HG02852 (cell line): ENCODE data around the gene SPOCK3.

Experiments used
- ATAC-seq: cut with Tn5 transposase; IDR thresholded peaks from one replicate; pipeline ENCODE4 v1.9.1; 2021; ENCODE audit warnings: mild to moderate bottlenecking, moderate library complexity; ENCODE audit not compliant: unreplicated experiment

Gene SPOCK3

DNA sequence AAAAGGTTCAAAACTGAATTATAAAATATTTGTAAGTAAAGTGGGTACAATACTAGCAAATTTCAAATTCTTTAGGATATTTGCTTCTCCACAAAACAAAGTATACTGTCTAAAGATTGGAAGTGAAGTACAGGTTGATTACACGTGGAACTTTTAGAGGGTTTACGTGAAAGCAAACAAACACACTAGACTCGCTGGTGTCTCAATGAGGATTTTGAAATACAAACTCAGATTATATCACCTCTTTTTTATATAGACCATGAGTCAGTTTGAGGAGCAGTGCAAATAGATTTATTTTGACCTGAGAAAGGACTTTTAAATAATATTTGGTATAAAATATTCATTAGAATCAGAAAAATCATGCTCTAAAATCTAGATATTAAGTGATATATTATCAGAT, 185.0 kb downstream of the SPOCK3 start:
- no peak for ATAC-seq

DNA sequence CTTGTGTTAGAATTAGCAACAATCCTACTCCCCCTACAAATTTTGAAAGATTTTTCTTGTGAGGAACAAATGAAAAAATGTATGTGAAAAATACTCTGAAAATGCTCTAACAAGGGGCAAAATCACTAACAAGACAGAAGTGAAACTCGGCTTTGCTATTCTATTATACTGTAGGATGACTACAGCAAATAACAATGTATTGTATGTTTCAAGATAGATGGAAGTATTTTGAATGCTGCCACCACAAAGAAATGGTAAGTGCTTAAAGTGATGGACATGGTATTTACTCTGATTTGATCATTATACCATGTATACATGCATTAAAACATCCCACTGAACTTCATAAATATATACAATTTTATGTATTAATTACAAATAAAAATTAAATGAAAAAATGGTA, 192.8 kb downstream of the SPOCK3 start:
- ATAC-seq, result no peak

DNA sequence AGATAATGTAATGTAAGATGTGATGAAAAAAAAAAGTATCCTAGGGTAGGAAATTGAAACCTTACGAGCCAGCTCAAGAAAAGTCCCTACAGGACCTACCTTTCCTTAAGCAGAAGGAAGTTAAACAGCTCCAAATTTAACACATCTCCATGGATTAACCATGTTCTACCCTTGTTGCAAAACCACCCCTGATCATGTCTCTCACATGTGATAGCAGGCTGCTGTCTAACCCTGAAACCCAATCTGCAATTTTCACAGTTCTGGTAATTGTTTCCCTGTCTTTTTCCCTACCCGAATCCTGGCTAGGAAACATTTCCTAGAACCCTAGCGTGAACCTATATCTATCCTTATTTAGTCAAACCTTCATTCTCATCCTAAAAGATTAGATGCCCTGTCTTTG, 198.9 kb downstream of the SPOCK3 start:
- ATAC-seq, result no peak

DNA sequence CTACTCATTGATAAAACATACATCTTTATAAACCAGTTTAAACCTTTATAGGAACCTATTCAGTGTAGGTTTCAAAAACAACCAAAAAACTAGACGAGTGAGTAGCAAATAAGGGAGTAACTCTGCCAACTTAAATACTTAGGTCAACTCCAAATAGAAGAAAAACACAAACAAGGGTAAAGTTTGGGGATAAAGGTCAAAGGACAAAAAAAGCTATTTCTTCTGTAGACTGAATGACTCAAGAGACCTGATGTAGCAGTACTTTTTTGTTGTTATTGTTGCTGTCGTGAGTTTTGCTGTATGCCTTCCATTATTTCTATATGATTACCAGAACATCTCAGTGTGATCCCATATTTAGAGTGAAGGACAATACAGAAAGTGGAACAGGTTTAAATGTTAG, 199.3 kb downstream of the SPOCK3 start:
- no peak for ATAC-seq

DNA sequence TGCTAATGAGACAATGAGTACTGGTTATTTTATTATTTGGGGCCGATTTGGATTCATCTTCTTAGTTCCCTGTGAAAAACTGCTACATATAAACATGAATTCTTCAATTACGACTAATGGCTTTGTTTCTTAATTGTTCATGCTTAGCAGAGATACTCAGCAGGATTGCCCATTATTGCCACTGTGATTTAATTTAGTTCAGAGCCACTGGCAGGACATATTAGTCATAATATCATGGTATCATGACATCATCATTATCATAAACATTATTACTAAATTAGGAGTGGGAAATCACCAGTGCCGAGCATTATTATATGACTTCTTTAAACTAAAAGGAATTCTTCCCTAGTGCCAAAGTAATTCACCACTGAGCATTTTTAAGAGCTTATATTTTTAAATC, 201.4 kb downstream of the SPOCK3 start:
- ATAC-seq, result no peak

DNA sequence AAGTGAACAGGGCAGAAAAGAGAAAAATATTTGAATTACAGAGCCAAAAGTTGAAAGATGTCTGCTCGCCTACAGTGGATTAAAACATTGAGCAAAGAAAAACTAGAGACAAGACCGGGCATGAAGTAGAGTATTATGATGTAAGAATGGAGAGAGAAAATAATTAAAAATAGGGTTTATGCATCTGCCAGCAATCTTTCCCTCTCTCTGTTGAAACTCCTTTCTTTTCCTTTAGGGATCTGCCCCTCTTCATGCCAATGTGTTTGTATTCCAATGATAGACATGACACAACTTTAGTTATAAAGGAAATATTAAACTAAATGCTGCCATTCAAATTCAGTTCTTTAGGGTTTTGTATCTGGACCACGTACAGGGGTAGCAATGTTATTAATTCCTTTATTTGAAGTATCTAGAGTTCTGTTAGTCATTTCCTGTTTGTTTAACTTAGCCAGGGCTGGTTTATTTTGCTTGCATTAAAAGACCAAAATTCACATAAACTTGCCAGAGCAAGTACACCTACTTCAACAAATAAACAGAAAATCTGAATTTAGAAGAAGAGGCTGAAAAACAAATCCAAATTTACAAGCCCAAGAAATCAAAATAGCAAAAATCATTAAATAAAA, 202.6 kb downstream of the SPOCK3 start:
- ATAC-seq, result no peak

DNA sequence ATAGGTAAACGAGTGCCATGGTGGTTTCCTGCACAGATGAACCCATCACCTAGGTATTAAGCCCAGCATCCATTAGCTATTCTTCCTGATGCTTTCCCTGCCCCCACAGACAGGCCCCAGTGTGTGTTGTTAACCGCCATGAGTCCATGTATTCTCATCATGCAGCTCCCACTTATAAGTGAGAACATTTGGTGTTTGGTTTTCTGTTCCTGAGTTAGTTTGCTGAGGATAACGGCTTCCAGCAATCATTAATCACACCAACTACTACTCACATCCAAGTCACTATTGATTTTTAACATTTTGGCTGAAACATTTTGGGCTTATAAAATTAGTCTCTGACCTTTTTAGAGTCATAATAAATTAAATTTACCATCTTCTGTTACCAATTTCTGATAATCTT, 205.3 kb downstream of the SPOCK3 start:
- no peak for ATAC-seq

DNA sequence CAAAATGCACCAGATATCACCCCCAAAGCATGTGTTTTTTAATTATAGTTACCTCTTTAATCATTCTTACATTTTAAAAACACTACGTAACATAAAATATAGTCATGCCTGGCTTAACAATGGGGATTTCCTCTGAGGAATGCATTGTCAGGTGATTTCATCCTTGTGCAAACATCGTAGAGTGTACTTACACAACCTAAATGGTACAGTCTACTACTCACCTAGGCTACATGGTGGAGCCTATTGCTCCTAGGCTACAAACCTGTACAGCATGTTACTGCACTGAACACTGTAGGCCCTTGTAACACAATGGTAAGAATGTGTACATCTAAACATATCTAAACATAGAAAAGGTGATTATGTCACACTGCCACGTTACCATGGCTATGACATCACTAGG, 208.6 kb downstream of the SPOCK3 start:
- no peak for ATAC-seq

DNA sequence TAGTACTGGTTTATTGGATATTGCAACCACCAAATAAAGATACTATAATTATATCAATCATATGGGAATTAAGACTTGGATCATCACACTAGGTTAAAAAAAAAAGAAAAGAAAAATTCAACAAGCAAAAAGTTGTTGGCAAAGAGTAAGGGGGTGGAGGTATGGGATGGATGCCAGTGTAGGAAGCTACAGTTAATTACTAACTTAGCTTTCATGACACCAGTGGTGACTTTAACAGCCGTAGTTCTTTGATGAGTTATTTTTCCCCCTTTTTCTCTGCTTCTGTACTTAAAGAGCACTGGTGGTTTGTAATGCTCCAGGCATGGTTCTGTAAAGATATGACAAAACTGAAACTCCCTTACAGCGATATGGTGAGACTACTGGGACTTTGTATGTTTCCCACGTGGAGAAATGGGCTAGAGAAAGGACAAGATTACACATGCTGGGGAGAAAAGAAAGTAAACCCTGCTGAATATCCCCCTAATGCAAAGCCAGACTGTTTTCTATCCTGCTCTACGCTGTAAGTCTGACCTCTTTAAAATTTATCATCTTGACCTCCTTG, 210.8 kb downstream of the SPOCK3 start:
- ATAC-seq, result no peak

DNA sequence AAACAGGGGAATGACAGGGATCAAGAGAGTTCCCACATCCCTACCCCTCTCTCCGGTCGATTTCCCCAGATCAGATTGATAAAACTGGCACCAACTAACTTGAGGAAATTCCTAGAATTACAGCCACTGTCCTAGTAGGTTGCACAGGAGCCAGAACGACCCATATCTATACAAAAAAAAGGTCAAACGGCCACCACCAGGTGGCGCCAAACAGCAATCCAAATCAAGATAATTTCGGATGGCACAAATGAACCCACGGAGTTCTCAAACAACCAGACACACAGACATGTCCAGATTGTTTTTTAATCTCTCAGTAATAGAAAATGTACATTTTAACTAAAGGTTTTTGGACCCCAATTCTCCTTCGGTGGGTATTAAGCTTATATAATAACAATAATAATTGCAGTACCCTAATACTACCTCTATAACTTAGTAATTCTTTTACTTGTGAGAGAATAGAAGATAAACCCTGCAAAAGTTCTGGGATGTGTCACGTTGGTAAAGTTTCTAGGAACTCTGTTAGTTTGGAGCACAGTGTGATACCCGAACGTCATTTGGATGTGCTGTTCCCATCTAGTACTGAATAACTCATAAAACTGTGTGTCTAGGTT, 212.6 kb downstream of the SPOCK3 start:
- ATAC-seq, result peak; percentile 75

DNA sequence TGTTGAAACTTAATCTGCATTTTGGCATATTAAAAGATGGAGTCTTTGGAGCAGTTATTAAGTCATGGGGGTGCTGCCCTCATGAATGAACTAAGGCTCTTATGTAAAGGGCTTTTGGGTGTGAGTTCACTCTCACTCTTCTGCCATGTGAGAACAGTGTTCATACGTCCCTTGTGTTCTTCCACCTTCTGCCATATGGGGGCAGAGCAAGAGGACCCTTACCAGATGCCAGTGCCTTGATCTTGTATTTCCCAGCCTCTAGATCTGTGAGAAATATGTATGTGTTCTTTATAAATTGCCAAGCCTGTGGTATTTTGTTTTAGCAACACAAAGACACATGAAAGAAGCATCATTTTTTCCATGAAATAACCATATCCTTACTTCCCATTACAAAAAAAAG, 213.9 kb downstream of the SPOCK3 start:
- ATAC-seq, result no peak

DNA sequence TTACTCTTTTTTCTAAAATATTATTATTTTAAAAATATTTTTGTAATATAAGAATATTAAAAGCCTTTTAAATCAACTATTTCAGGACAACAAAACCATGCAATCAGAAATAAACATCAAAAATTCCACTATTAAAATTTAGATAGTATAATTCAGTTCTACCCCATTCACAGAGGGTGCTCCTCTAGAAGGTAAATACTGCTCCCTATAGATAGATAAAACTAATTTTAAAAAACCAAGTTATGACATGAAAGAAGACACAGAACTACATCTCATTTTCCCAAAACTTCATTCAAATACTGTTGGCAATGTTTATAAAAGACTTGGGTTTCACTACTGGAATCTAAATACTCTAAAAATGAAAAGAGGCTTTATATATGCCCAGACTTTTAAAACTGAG, 219.3 kb downstream of the SPOCK3 start:
- ATAC-seq, result no peak

DNA sequence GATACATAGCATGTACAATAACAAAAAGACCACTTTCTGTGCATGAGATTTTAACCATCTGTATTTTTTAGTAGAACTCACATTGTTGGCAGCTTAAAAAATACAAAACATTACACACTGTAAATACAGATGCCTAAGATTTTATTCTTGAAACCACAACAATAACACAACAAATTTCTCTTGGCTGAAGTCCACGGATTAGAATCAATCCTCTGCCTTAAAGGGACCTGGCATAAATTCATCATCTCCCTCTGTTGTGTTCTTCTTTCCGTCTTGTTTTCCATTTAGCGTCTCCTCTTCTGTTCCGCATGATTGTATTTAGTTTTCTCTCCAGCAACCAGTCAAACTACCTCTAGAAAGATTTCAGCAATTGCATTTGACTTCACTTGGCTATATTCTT, 231.0 kb downstream of the SPOCK3 start:
- no peak for ATAC-seq

DNA sequence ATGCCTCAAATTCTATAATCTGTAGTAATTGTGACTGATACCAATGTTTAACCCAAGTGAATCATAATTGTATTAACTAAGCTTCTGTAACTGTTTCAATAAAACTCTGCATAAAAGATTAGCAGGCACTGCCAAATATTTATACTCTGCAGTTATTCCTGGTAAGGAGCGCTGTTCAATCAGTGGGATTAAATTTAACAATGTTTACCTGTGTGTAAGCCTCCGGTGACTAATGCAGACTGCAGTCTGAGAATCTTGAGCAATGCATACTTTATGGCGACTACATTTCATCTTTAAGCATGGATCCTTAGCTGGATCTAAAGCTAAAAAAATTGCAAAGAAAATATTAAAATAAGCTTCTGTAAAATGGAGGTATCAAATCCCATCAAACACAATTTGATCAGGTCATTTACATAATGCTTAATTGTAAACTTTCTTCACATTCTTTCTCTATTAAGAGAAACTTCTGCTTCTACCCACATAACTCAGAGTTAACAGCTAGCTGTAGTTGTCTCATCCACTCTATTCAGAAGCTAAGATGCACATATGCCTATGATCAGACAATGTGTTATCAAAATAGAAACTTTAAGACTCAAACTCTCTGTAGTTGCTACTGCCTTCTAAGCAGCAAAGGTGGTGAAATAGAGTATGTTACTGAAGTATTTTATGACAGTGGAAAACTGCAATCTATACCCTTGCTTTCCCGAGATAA, 234.0 kb downstream of the SPOCK3 start:
- ATAC-seq, result no peak

DNA sequence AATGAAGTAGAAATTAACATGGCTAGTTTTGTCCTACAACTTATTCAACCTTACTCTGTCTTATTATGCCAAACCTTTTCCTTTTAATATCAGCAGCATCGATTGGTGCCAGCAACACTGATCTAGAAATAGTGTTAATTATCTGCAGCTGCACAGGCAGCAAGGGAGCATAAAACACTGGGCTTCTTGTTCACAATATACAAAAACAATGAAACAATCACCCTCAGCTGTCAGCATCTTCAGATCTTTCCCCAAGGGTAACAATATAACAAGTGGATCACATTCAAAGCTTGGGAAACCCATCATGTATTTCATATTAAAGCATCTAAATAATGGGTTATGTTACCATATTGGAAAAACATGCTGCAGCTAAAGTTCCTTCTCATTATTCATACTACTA, 238.1 kb downstream of the SPOCK3 start:
- ATAC-seq, result no peak

DNA sequence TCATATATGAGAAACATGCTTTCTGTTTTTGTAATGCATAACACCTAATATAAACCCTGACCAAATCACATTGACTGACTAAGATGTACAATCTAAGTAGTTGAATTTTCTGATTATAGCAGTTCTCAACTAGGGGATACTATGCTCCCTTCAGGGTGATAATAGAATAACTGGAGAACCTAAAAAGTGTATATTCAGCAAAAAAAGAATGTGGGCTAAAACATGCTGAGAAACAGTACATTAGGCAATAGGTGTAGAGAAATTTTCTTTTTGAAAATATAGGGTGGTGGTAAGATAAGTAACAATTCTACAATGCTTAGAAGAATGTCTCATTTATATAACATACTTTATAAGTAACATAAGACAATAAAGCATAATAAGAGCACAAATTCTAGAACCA, 239.6 kb downstream of the SPOCK3 start:
- no peak for ATAC-seq

DNA sequence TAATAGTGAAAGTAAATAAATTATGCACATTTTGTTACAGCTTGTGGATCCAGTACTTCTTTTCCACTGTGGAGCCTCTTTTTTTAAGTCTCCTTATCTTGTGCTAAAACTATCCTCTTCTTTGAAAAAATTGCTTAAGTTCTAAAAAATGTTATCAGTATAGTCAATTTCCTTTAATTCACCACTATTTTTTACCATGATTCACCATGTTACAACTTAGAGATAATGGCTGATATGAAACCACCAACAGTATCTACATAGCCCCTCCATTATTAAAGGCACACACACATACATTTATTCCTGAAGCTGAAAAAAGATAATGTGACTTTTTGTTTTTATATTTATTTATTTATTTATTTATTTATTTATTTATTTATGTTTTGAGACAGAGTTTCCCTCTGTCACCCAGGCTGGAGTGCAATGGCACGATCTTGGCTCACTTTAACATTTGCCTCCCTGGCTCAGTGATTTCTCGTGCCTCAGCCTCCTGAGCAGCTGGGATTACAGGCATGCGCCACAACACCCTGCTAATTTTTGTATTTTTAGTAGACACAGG, 243.2 kb downstream of the SPOCK3 start:
- no peak for ATAC-seq

DNA sequence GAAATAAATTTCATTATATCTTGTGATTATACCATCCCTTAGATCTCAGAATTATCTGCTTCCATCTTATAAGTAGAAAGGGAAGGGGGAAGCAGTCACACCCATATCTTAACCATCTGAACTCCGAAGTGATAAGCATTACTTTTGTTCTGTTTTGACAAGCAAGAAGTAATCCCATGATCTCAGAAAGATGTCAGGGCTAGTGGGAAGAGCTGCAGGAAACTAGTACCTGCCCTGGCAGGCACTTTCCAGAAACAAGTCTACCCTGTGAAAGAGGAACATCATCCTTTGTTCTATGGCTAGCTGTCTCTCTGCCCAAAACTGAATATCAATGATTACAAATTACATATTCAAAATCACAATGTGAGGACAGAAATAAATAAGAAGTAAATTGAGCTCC, 244.4 kb downstream of the SPOCK3 start:
- ATAC-seq, result no peak

DNA sequence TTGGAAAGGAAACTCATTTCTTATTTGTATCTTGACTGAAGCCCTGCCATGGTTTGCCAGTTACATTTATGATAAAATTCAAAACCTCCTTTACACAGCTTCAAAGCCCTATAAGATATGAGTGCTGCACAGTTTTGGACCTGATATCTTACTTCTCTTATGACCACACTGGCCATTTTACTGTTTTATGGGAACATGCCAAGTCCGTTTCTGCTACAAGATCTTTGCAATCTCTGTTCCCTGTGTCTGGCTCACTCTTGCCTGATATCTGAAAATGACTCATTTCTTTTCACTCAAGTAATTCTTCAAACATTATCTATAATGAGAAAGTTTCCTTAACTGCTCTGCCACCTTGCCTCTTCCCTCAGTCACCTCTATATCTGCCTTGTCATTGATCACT, 247.3 kb downstream of the SPOCK3 start:
- no peak for ATAC-seq

DNA sequence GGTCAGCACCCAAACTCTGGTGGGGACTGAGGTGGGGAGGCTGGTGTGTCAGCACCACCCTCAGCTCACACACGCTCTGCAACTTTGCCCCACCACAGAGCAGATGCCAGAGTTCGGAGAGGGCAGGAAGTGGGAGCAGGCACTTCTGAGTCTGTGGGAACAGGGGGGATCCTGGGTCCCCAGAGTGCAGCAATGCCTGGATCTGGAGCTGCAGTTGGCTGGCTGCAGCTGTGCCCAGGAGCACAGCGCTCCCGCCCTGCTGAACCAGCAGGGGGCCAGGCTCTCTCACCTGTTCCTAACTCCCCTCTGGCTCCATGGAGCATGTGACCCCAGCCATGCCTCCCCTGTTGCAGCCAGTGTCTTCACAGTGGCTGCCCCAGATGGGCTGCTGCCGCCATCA, 252.4 kb downstream of the SPOCK3 start:
- ATAC-seq, result no peak

DNA sequence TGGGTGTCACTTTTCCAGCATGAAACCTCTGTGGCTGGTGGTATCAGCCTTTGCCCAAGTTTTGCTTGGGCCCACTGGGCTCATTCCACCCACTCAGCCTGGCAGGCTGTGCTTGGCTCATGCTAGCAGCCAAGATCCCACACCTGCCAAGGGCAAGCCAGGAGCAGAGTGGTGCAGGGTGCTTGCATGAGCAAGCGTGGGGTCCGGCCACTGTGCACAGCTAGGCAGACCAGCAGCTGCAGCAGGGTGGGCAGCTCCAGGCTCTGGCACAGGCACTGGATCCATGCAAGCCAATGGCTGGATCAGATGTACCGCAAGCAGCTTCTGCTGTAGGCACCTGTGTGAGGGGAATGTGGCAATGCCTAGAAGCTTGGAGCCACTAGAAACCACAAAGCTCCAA, 253.9 kb downstream of the SPOCK3 start:
- ATAC-seq, result no peak

DNA sequence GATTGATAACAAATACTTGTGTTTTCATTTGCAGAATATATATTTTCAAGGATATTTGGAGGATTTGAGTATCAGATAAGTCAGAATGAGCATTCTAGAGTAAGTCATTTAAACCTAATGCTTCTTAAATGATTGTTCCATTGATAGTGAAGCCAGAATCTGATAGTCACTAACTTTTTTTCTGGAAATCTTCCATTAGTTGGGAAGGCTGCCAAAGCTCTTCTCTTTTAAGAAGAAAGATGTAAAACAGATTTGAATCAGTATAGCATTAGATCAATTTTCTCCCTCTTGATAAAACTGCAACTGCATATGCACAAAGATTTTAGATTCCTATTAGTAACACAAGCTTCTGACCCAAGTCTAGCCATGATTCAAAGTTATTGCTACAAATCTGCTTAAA, 256.7 kb downstream of the SPOCK3 start:
- ATAC-seq, result no peak
